NCI-H1417 treated with DMSO at 0.1 percent for 48 hours (cell line): ENCODE measurements around the gene OTOF.

Experiments
- DNase-seq: peaks from one replicate; lab custom pipeline; 2025; lab: John Stamatoyannopoulos, UW

OTOF gene

GRCh38 chr2:26477911-26478253, at the start of gene OTOF:
Gene OTOF (minus strand): TSS chr2:26478124.
- DNase-seq = no peak

- no peak for DNase-seq
Measured at GRCh38 chr2:26526589-26526988, 48.7 kb upstream of the OTOF start.

DNA sequence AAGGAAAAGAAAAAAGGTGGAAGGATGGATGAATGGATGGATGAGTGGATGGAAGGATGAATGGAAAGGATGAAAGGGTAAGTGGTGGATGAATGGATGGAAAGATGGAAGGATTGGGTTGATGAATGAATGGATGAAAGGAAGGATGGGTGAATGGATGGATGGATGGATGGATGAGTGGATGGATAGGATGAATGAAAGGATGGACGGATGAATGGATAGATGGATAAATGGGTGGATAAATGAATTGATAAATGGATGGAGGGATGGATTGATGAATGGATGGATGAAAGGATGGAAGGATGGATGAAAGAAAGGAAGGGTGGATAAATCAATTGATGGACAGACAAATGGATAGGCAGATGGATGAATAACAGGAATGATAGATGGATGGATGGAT, 48.2 kb upstream of the OTOF start:
- no peak for DNase-seq

DNA sequence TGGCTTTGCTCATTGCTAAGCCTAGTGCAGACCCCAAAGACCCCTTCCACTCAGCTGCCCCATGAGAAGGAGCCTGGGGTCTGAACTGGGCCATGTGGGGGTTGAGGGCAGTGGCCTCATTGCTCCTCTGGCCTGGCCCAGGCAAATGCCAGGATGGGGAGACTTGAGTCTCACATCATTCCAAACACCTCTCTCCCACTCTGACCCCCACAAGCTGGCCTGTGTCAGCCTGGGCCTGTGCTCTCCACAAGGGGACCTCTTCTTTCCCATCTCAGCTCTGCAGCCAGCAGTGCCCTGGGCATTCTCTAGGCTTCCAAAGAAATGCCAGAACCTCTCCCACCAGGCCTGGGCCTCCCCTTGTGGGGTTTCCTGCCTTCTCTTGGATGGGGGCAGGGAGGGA, 45.8 kb upstream of the OTOF start:
- DNase-seq = no peak

GRCh38 chr2:26522751-26523171, 44.8 kb upstream of the OTOF start:
- DNase-seq = no peak

GRCh38 chr2:26522325-26522724, 44.4 kb upstream of the OTOF start:
- DNase-seq = no peak

GRCh38 chr2:26521913-26522180, 43.9 kb upstream of the OTOF start:
- no peak for DNase-seq

DNA sequence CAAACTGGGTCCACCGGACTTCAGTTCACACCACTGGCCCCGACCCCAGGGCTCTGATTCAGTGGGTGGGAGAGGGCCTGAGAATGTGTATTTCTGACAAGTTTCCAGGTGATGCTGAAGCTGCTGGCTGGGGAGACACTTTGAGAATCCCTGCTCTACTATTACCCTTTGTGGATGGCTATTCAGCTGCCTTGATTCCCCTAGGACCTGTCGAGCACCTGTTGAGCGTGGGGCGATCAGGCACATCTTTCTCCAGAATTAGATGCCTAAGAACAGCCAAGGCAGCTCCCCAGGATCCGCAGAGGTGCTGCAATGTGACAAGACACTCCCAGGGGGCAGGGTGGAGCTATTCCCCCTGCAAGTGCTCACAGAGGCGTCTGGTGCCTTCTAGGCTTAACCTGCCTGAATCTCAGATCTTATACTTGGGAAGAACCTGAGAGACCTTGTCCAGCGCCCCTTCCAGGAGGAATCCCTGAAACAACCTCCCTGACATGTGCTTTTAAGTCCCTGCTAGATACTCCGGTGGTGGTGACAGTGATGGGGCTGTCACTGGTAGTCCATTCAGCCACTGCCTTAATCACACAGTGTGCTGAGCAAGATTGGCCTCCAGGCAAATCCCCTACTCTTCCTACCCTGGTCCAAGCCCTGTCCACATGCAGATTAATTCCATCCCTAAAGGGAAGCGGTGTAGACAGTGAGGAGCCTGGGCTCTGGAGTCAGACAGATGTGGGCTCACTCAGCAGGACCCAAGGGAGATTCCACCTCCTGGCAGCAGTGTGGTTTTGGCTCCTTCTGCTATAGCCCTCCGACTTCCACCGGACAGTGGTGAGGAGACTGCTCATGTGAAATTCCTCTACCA, 43.4 kb upstream of the OTOF start:
- DNase-seq = no peak

GRCh38 chr2:26520148-26520449, 42.2 kb upstream of the OTOF start:
- no peak for DNase-seq

- DNase-seq = no peak
Measured at GRCh38 chr2:26519396-26520147, 41.6 kb upstream of the OTOF start.

GRCh38 chr2:26516781-26517180, 38.9 kb upstream of the OTOF start:
- no peak for DNase-seq

DNA sequence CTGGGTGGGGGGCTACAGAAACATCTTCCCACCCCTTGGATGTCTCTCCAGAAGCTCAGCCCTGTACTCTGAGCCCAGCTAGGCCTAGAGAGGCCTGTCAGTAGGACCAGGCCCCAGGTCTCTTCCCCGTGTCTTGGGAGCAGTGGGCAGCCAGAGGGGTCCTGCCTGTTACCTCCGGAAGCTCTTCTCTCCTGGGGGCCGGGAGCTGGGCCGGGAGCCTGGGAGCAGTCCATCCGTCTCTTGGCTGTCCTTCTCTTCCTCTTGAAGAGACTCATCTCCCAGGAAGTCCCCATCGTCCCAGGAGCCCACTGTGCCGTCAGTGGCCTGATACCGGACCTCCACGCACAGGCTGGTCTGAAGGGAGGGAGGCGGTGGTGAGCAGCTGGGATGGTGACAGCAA, 38.3 kb upstream of the OTOF start:
- no peak for DNase-seq

DNA sequence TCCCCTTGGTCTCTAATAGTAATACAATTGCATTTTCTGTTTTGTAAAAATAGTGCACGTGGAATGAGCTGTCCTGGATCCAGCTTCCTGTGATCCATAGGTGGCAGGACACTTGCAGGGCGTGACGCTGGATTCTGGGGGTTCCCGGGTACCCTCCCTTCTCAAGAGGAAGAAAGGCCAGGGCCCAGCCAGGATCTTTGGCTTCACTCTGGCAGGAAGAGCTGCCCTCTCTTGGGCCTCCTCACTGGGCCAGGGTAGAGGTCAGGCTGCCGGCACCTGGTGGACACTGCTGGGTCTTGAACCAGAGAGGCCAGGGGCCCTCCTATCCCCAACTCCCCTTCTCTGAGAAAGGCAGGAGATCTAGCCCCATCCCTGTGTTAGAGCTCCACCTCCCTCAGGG, 37.8 kb upstream of the OTOF start:
- DNase-seq = no peak

DNA sequence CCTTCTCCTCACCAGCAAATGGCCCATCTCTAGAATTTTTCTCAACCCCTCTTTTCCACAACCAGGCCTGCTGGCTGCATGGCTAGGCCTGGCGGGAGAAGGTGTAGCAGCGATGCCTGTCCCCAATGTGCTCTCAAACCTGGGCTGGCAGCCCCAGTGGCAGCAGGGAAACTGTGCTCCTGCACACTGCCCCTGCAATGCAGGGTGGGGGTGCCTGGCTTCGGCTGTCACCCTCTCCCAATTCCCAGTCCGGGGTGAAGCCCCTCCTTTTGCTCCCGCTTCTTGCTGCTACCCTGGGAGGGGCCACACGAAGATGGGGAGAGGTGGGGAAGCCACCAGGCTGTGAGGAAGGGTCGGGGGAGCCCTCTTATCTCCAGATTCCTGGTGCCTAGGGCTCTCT, 36.1 kb upstream of the OTOF start:
- DNase-seq = no peak

GRCh38 chr2:26513261-26513660, 35.3 kb upstream of the OTOF start:
- no peak for DNase-seq

DNA sequence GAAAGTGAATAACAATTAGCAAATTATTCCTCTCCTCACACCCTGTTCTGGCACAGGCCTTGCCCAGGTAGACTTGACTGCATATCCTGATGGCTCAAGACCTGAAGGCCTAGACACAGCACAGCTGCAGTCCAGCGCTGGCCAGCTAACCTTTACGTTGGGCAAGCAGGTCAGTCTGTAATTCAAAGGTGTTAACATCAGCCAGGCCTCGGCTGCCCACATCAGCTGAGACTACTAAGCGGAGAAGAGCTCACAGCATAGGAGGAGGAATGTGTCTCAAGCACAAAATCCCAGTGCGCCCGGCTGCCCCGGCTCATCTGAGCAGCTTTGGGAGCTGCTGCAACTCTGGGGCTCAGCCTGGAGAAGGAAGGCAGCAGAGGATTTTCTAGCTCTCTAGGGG, 33.5 kb upstream of the OTOF start:
- no peak for DNase-seq

DNA sequence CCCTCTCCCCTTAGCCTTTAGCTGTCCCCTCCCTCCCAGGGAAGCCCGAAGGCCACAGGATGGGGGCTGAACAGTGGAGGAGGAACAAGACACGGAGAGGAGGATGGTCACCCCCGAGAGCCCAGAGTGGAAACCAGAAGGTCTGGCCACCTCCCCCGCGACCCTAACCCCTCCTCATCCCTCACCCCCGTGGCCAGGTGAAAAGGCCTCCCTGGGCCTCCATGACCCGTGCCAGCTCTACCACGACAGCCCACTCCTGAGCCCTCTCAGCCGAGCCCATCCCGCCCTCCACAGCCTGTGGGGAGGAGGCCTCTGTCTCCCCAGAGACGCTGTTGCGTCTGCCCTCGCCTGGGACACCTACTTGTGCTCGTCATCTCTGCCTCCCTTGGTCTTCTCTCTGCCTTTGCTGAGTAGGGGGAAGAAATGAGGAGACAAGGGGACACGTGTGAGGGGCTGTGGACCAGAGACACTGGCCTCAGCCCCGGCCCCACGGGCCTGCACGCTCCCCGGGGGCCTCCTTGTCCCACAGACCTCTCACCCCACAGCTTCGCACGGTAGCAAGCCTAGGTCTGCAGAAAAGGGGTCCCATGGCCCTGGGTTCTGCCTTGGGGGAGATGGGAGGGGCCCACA, 32.5 kb upstream of the OTOF start:
- no peak for DNase-seq

GRCh38 chr2:26509141-26509540, 31.2 kb upstream of the OTOF start:
- no peak for DNase-seq

DNA sequence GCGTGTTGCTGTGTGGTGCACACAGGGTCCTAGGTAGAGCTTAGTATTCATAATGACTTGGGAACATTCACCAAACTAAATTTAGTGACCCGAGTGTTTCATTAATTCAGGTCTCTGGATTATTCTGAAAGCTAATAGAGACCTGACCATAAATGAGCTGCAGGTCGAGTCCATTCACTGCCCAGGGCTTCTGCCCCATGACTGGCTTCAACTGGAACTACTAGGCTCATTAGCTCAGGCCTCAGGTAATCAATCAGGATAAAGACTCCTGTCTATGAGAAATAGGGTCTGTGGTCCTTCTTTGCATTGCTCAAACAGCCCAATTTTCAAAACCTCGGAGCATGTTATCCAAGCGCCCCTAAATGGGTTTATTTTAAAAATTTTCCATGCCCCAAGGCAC, 30.0 kb upstream of the OTOF start:
- DNase-seq = no peak

DNA sequence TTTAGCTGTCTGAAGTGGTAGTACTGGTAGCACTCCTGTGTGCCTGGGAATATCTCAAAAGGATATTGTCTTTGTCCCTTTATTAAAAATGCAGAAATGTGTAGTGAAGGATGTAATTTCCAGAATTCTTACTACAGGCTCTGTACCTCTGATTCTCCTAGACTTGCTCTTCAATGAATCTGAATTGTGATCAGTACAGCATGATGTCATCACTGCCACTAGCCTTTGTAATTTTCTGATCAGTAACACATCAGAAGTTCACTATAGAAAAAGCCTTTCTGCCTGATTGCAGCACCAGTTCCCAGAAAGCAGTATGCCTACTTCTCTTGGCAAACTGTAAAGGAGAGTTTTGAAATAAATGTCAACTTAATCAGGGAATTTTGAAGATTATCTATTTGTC, 29.2 kb upstream of the OTOF start:
- no peak for DNase-seq

DNA sequence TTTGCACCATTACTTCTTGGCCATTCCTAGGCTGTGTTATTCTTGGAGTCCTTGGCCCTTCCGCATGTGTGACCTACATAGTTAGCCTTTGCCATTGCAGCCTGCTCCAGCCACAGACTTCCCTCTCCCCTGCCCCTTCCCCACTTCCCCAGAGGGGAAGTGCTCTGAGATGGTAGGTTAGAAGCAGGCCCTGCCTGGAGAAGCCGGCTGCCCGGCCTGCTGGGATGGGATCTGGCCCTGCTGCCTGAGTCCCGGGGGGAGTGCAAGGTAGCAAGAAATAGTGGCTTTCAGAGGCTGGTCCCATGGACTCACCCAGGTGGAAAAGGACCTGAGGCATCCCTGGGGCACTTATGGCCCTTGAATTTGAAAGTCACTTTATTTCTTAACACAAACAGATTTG, 28.4 kb upstream of the OTOF start:
- no peak for DNase-seq

GRCh38 chr2:26504002-26504401, 26.1 kb upstream of the OTOF start:
- no peak for DNase-seq

GRCh38 chr2:26503231-26503880, 25.4 kb upstream of the OTOF start:
- no peak for DNase-seq
